ENCODE results near the gene STUM. TPM values are rescaled to one million over a fixed set of nuclear protein-coding genes. Genes with fewer than 3 reads are reported as not detected.

The STUM gene
- total RNA-seq, 1 donor from 2014 or later: 0.49 TPM

DNA sequence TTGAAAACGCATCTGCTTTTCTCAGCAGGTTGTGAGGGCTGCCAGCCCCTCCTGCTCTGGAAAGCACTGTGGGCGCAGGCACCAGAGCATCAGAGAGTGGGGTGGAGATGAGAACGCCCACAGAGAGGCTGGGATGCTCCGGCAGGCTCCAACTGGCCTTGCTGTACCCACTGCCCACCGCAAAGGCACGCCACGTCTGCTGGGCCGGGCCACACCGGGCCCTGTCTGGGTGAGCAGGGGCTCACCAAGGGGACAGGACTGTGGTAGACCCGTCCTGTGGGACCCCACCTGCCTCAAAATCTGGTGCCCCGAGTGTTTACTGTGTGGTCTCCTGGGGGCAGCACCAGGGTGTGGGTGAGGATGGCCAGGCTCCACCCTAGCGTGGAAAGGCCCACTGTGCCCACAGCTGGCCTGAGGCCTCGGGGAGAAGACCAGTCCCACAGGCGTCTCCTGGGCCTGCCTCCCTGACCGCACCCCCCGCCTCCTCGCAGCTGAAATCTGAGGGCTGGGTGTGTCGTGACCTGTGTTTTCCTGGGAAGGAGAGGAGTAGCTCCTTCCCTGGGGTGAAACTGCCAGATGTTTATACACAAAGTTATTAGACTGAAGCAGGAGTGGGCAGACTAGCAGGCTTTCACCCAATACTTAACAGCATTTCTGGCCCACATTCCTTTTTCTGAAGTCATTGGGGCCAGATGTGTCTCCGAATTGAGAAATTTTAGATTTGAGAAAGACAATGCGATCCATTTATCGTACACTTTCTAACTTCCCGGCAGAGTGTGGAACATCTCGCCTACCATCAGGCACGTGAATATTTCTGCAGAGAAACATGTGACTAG is 53.8 kb downstream of the STUM start:
- Histone ChIP-seq H3K4me3 (no peak overlapping the region), H3K36me3 (no peaks in the 10 kb centered on the region), H3K9me3 (no peaks in the 10 kb centered on the region), H3K27me3 (no peaks in the 10 kb centered on the region), H3K4me1 (peaks cover 14% of the 10 kb centered on the region), H3K27ac (peak overlapping the region; percentile 31)
- no peak for DNase-seq
- ATAC-seq: peak; percentile 6
- intact Hi-C loops (cut with DNase I): no loop called here
- TF ChIP-seq, protein P1, sequence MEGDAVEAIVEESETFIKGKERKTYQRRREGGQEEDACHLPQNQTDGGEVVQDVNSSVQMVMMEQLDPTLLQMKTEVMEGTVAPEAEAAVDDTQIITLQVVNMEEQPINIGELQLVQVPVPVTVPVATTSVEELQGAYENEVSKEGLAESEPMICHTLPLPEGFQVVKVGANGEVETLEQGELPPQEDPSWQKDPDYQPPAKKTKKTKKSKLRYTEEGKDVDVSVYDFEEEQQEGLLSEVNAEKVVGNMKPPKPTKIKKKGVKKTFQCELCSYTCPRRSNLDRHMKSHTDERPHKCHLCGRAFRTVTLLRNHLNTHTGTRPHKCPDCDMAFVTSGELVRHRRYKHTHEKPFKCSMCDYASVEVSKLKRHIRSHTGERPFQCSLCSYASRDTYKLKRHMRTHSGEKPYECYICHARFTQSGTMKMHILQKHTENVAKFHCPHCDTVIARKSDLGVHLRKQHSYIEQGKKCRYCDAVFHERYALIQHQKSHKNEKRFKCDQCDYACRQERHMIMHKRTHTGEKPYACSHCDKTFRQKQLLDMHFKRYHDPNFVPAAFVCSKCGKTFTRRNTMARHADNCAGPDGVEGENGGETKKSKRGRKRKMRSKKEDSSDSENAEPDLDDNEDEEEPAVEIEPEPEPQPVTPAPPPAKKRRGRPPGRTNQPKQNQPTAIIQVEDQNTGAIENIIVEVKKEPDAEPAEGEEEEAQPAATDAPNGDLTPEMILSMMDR (IDR thresholded peaks at IDR 0.05): no peak

DNA sequence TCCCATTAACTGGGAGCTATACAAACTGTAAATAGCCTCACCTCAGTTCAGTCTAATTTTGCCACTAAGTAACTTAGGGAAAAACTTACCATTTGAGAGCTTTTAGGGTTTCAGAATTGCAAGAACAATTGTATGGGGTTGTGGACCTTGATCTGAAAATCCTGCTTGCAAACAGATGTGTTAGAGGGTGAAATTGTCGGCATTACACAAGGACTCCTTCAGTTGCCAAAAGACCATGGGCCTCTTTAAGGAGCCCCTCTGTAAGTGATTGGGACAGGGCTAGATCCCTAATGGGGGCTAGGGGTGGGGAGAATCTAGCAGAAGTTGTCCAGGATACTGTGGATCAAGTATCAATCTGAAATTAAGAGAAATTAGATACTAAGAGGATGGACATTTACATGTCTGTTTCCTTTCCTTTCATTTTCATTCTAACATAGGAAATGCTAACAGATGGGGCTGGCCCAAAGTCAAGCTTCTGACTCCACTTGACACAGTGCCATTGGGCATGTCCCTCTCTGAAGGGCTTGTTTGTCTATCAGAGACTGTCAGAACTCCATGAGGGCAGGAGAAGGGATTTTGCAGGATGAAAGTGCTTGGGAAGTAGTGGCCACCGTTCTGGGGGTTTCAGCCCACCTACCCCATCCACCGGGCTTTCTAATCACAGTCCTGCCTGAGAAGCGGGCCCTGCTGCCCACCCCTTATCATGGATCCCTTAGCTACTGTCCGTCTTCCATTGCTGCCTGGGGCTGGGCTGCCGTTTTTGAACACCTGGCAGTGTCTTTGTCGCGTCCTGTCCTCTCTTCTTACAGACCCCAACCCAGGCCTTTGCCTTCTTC is 54.7 kb downstream of the STUM start:
- intact Hi-C loops (cut with DNase I): no loop called here
- no peaks in the 10 kb centered on the region for H3K9me3 ChIP-seq
- peak overlapping the region; percentile 31 for H3K27ac ChIP-seq

DNA sequence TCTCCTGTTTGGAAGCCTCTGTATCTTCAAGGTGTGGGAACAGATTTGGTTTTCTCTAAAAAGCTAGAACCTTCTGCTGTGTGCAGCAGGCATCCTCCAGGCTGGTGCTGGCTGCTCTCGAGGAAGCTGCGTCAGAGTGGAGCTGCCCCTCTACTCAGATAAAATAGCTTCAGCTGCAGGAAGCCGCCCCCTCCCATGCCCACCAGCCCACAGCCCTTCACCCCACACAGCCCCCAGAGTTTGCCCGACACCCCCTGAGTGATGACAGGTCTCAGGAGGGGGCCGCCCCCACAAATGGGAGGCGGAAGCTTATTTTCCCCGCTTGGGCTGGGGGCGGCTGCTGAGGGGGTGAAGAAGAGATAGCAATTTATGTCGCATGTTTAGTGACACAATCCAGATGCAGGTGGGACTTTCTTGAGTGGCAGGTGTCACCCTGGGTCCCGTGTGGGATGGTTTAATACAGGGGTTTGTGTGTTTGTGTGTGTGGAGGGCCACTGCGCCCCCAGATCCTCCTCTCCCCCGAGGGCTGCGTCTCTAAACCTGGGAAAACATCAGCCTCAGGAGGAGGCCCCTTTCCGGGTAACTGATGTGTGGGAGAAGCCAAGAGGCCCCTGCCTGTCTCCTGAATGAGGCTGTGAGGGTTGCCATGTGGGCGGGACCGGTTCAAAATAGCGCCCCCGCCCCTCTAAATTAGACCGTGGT is 55.4 kb downstream of the STUM start:
- no peak overlapping the region for H3K27ac ChIP-seq
- ATAC-seq: no peak
- intact Hi-C loops (cut with DNase I): no loop called here
- H3K9me3 ChIP-seq: no peaks in the 10 kb centered on the region
- H3K36me3 ChIP-seq: no peaks in the 10 kb centered on the region
- no peaks in the 10 kb centered on the region for H3K27me3 ChIP-seq
- peaks cover 14% of the 10 kb centered on the region for H3K4me1 ChIP-seq
- TF ChIP-seq, protein P1 (IDR thresholded peaks at IDR 0.05): no peak
- DNase-seq: peak; percentile 32
- H3K4me3 ChIP-seq: no peak overlapping the region

More for the DNA sequence above, 54.7 kb downstream of the STUM start:
- ATAC-seq (peak; percentile 19), DNase-seq (peak; percentile 34)
- Histone ChIP-seq H3K36me3 (no peaks in the 10 kb centered on the region), H3K4me1 (peaks cover 14% of the 10 kb centered on the region), H3K4me3 (peak overlapping the region; percentile 26), H3K27me3 (no peaks in the 10 kb centered on the region)
- TF ChIP-seq, protein P1 (IDR thresholded peaks at IDR 0.05): no peak

DNA sequence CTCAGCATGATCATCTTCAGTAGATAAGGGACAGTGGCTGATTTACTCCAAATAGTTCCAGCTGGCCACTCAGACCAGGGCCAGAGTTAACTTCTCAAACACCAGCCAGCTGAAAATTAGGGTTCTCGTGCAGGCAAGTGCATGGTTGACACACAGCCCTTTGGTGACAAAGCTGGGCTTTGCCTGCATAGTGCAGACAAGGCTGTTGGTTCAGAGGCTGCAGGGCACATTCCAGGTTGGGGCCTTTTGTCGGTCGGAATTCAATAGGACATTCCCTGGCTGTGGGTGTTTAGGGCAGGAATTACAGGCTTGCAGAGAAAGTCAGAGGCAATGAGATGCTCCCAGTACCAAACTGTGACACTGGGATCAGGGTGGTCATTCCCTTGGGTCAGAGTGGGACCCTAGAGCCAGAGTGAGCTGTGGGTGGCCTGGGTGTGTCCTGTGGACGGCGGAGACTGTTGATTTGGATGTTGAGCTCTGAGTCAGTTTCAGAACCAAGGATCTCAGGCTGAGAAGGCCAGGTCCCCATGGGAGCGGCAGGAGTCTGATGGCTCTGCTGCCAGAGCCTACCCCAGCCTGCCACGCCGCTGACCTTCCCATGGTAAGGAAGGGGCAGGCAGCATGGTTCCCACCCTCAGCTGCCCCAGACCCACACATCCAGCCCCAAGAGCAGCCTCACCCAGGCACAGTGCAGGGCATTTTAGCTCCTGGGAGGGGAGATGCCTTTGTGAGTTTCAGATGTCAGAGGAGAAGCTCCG is 56.2 kb downstream of the STUM start:
- no peak for DNase-seq
- intact Hi-C loops (cut with DNase I): no loop called here

More for the DNA sequence above, 56.2 kb downstream of the STUM start:
- Histone ChIP-seq H3K4me3 (no peak overlapping the region), H3K36me3 (no peaks in the 10 kb centered on the region), H3K27ac (no peak overlapping the region), H3K4me1 (peaks cover 14% of the 10 kb centered on the region), H3K27me3 (no peaks in the 10 kb centered on the region), H3K9me3 (no peaks in the 10 kb centered on the region)
- TF ChIP-seq, protein P1 (IDR thresholded peaks at IDR 0.05): no peak
- no peak for ATAC-seq
